GM19351 (cell line): Measurements from ENCODE around the gene CIT.
"Not testable (repeated sequence)": the region's sequence is repeated elsewhere in the genome, so short reads cannot be mapped to it uniquely, and the experiment has no call there.

Experiments
- ATAC-seq: cut with Tn5 transposase; IDR thresholded peaks from one replicate; pipeline ENCODE4 v1.9.1; 2021; ENCODE audit warnings: mild to moderate bottlenecking, moderate library complexity; ENCODE audit not compliant: unreplicated experiment

The CIT gene

GRCh38 chr12:119661882-119662281, 215.2 kb downstream of the CIT start:
- ATAC-seq: no peak

- peak; percentile 83 for ATAC-seq
Measured at GRCh38 chr12:119660076-119660475, 217.0 kb downstream of the CIT start.

- no peak for ATAC-seq
Measured at GRCh38 chr12:119659289-119659897, 217.7 kb downstream of the CIT start.

GRCh38 chr12:119658166-119658565, 219.0 kb downstream of the CIT start:
- ATAC-seq: not testable (repeated sequence)

GRCh38 chr12:119657001-119657400, 220.1 kb downstream of the CIT start:
- not testable (repeated sequence) for ATAC-seq

GRCh38 chr12:119652665-119653064, 224.5 kb downstream of the CIT start:
- no peak for ATAC-seq

GRCh38 chr12:119649202-119649808, 227.8 kb downstream of the CIT start:
- ATAC-seq: no peak

GRCh38 chr12:119645535-119646059, 231.5 kb downstream of the CIT start:
- ATAC-seq: no peak

- no peak for ATAC-seq
Measured at GRCh38 chr12:119644930-119645329, 232.2 kb downstream of the CIT start.

GRCh38 chr12:119642986-119643385, 234.1 kb downstream of the CIT start:
- no peak for ATAC-seq
